SU-DHL-6 (cell line): ENCODE results near the gene MASP1.
A peak's percentile ranks its signal among the peaks of the same experiment; 100 is the strongest.

Source experiments
- H2AFZ ChIP-seq: fragments of 200-600 bp; sonication (generic); 2 replicates; pipeline ENCODE4 v1.6.1; 2014; ENCODE audit warnings: low read depth, mild to moderate bottlenecking, moderate library complexity, mixed read lengths, antibody characterized with exemption, low read length; ENCODE audit not compliant: severe bottlenecking
- H3F3A ChIP-seq: fragments of 200-600 bp; shearing (Covaris generic); 2 replicates; pipeline ENCODE4 v1.6.0; 2016; ENCODE audit warnings: antibody characterized with exemption, mild to moderate bottlenecking; ENCODE audit not compliant: insufficient read depth
- H3K27ac ChIP-seq: fragments of 200-600 bp; sonication (generic); 2 replicates; pipeline ENCODE4 v1.5.1; 2016; ENCODE audit warnings: low read depth, mild to moderate bottlenecking, low read length, moderate library complexity, mixed read lengths
- H3K27me3 ChIP-seq: fragments of 200-600 bp; sonication (generic), shearing (Covaris generic); 2 replicates; pipeline ENCODE4 v1.6.0; 2014; ENCODE audit warnings: mild to moderate bottlenecking, low read length
- H3K36me3 ChIP-seq: fragments of 200-600 bp; sonication (generic); 2 replicates; pipeline ENCODE4 v1.6.1; 2014; ENCODE audit warnings: mild to moderate bottlenecking, low read length, mixed read lengths
- H3K4me2 ChIP-seq: fragments of 300-600, 200-600 bp; shearing (Covaris generic), sonication (generic); 2 replicates; pipeline ENCODE4 v1.6.0; 2014; ENCODE audit warnings: low read length, low read depth, mild to moderate bottlenecking; ENCODE audit not compliant: poor library complexity, severe bottlenecking
- H3K4me3 ChIP-seq: fragments of 200-600 bp; sonication (generic); 2 replicates; pipeline ENCODE4 v1.5.1; 2014; ENCODE audit warnings: antibody characterized with exemption, low read length, mild to moderate bottlenecking, mixed read lengths; ENCODE audit not compliant: insufficient read depth, poor library complexity, severe bottlenecking
- H3K79me2 ChIP-seq: fragments of 200-600 bp; sonication (generic); 2 replicates; pipeline ENCODE4 v1.6.1; 2014; ENCODE audit warnings: mild to moderate bottlenecking, low read length, moderate library complexity; ENCODE audit not compliant: insufficient read depth
- H3K9ac ChIP-seq: fragments of 200-600 bp; sonication (generic); 2 replicates; pipeline ENCODE4 v1.7.0; 2014; ENCODE audit warnings: mild to moderate bottlenecking, low read length
- H3K9me2 ChIP-seq: fragments of 200-600 bp; sonication (generic); replicated peaks from 2 replicates; pipeline ENCODE4 v1.6.1; 2014; ENCODE audit warnings: low read length; ENCODE audit not compliant: insufficient read depth
- H3K9me3 ChIP-seq: fragments of 200-600 bp; sonication (generic); 2 replicates; pipeline ENCODE4 v1.6.1; 2014; ENCODE audit warnings: low read length, mixed read lengths; ENCODE audit not compliant: insufficient read depth
- H4K20me1 ChIP-seq: fragments of 200-600 bp; sonication (generic); 2 replicates; pipeline ENCODE4 v1.6.1; 2014; ENCODE audit warnings: low read depth, mild to moderate bottlenecking, antibody characterized with exemption, low read length, moderate library complexity, mixed read lengths
- EZH2phosphoT487 ChIP-seq: fragments of 200-600 bp; sonication (generic), shearing (Covaris generic); conservative IDR thresholded peaks from 2 replicates; pipeline ENCODE4 v1.6.1; 2018; ENCODE audit warnings: mild to moderate bottlenecking, antibody characterized with exemption, low read length, moderate library complexity, mixed read lengths
- TF ChIP-seq, protein P1 (sequence below): fragments of 200-600 bp; sonication (generic); IDR thresholded peaks from one replicate; pipeline ENCODE4 v1.5.1; 2017; ENCODE audit warnings: antibody characterized with exemption, mild to moderate bottlenecking, low read length, moderate library complexity; ENCODE audit not compliant: insufficient read depth, poor library complexity, severe bottlenecking

The MASP1 gene

DNA sequence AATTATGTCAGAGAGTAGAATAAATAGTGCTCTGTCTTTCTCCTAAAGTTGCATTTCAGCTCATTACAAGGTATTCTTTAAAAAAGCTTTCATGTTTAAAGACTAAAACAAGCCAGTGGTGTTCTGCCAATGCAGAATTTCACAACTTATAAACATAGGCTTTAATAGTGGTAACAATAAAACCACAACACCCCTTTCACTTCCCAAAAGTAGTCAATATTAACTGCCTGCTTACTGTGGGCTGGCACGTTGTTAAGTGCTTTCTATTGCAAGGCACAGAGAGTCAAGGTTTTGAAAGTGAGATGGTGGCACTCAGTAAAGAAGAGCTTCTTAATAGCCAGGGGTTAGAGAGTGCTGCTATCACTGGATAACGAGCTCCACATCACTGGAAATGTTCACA is 102.6 kb downstream of the MASP1 start:
- Histone ChIP-seq H3K9ac (no peak overlapping the region), H3F3A (no peaks in the 10 kb centered on the region), H3K4me2 (peak overlapping the region; percentile 1), H2AFZ (no peak overlapping the region), H3K79me2 (no peaks in the 10 kb centered on the region), H4K20me1 (no peaks in the 10 kb centered on the region), H3K9me3 (no peaks in the 10 kb centered on the region), H3K36me3 (no peaks in the 10 kb centered on the region), H3K4me3 (no peak overlapping the region), H3K27ac (no peak overlapping the region), H3K27me3 (no peaks in the 10 kb centered on the region), H3K9me2 (no peaks in the 10 kb centered on the region)
- no peak for TF ChIP-seq EZH2phosphoT487
- TF ChIP-seq, protein P1, sequence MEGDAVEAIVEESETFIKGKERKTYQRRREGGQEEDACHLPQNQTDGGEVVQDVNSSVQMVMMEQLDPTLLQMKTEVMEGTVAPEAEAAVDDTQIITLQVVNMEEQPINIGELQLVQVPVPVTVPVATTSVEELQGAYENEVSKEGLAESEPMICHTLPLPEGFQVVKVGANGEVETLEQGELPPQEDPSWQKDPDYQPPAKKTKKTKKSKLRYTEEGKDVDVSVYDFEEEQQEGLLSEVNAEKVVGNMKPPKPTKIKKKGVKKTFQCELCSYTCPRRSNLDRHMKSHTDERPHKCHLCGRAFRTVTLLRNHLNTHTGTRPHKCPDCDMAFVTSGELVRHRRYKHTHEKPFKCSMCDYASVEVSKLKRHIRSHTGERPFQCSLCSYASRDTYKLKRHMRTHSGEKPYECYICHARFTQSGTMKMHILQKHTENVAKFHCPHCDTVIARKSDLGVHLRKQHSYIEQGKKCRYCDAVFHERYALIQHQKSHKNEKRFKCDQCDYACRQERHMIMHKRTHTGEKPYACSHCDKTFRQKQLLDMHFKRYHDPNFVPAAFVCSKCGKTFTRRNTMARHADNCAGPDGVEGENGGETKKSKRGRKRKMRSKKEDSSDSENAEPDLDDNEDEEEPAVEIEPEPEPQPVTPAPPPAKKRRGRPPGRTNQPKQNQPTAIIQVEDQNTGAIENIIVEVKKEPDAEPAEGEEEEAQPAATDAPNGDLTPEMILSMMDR, result no peak

DNA sequence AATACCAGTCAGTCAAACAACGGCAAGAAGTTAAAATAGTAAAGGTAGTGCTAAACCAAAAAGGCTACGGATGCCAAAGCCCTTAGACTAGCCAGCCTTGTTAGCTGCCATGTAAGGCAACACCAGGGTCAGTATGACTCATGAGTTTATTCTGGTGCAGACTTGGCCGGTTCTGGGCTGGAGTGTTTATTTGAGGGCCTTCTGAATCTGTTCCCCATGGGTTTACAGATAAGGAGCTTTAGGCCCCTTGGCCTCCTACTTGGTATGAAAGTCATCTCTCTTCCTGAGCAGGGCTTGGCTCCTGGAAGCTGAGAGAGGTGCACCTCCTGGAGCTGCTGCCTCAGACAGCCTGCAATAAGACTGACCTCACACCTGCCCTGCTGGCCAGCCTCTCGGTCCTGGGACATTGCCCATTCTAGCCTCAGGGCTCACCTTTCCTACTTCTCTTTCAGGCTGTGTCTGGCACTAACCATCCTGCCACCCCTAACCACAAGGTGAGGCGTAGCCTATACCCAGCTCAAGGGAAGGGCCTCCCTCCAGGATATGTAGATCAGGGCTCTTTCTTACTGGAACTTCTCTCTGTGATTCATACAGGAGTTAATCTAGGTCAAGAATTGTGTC is 104.6 kb downstream of the MASP1 start:
- Histone ChIP-seq H3K9ac (no peak overlapping the region), H3K4me3 (no peak overlapping the region), H3K27ac (no peak overlapping the region)

DNA sequence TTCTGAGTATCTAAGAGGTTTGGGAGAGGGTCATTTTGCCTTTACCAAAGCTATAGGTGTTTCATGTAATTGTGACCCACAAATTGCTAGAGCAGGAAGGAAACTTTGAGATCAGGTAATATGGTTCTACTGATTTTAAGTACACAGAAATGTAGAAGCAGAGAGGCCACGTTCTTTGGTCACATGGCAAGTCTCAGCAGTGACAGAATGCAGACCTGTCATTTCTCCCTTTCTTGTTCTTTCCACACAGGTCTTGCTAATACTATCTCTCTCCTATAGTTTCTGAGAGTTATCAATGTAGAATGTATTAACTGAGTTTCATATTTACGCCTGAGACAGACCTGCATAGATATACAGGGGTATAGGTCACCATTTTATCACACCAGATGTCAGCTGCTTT is 105.2 kb downstream of the MASP1 start:
- no peak overlapping the region for H3K27ac ChIP-seq
- H3K27me3 ChIP-seq, result no peaks in the 10 kb centered on the region
- H3K4me3 ChIP-seq, result no peak overlapping the region
- H3K9ac ChIP-seq, result no peak overlapping the region
- H4K20me1 ChIP-seq, result no peaks in the 10 kb centered on the region
- H2AFZ ChIP-seq, result no peak overlapping the region
- H3K79me2 ChIP-seq, result no peaks in the 10 kb centered on the region
- H3K4me2 ChIP-seq, result no peak overlapping the region
- H3K36me3 ChIP-seq, result no peaks in the 10 kb centered on the region
- H3K9me2 ChIP-seq, result no peaks in the 10 kb centered on the region
- no peak for TF ChIP-seq EZH2phosphoT487
- H3K9me3 ChIP-seq, result no peaks in the 10 kb centered on the region
- no peaks in the 10 kb centered on the region for H3F3A ChIP-seq

More for the DNA sequence above, 104.6 kb downstream of the MASP1 start:
- Histone ChIP-seq H4K20me1 (no peaks in the 10 kb centered on the region), H3K4me2 (no peak overlapping the region), H2AFZ (no peak overlapping the region), H3K79me2 (no peaks in the 10 kb centered on the region), H3K27me3 (no peaks in the 10 kb centered on the region), H3K9me2 (no peaks in the 10 kb centered on the region), H3F3A (no peaks in the 10 kb centered on the region), H3K9me3 (no peaks in the 10 kb centered on the region), H3K36me3 (no peaks in the 10 kb centered on the region)
- TF ChIP-seq, protein P1, result no peak
- TF ChIP-seq EZH2phosphoT487, result no peak

DNA sequence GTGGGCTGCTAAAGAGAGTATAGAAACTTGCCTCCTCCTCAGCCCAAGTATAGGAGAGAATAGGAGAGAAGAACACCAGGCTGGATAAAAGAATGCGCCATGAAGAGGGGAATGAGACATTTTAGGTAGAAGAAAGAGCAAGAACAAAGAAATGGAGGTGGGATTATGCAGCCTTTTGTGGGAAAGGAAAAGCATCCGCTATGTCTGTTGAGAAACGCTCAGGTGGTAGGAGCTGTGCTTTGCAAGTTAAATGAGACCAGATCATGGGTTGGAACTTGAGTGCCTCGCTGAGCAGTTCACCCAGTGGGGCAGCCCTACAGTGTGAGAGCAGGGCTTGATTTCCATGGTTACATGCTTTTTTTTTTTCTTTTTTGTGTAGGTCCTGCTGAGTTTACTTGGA is 105.8 kb downstream of the MASP1 start:
- H3K79me2 ChIP-seq, result no peaks in the 10 kb centered on the region
- H3K27me3 ChIP-seq, result no peaks in the 10 kb centered on the region
- H3K27ac ChIP-seq, result no peak overlapping the region
- TF ChIP-seq EZH2phosphoT487, result no peak
- TF ChIP-seq, protein P1, result no peak
- H2AFZ ChIP-seq, result no peak overlapping the region
- no peaks in the 10 kb centered on the region for H3K9me2 ChIP-seq
- H4K20me1 ChIP-seq, result no peaks in the 10 kb centered on the region
- no peaks in the 10 kb centered on the region for H3F3A ChIP-seq
- no peak overlapping the region for H3K9ac ChIP-seq
- H3K4me2 ChIP-seq, result no peak overlapping the region
- no peaks in the 10 kb centered on the region for H3K9me3 ChIP-seq
- H3K36me3 ChIP-seq, result no peaks in the 10 kb centered on the region
- no peak overlapping the region for H3K4me3 ChIP-seq
